Vagina (tissue), 2 donors: ENCODE measurements around the gene CHRM5.

Experiments used
- POLR2A ChIP-seq, 2 donors: fragments of 450-650 bp; IDR thresholded peaks; one replicate each; pipeline ENCODE4 v1.6.1; 2017; ENCODE audit warnings: antibody characterized with exemption in 2 of 2, mild to moderate bottlenecking in 2 of 2, moderate library complexity in 2 of 2
- POLR2AphosphoS5 ChIP-seq, 2 donors: sonication (generic); formaldehyde crosslinking; IDR thresholded peaks; one replicate each; pipeline ENCODE4 v1.9.0; 2017; ENCODE audit warnings: antibody characterized with exemption in 2 of 2, mild to moderate bottlenecking in 2 of 2, low read depth in 1 of 2; ENCODE audit not compliant: insufficient read depth in 1 of 2
- TF ChIP-seq, protein P1 (sequence below), 3 experiments: fragments of 450-650 bp in 2 of 3; fragments of 200-600 bp in 1 of 3; sonication (generic) in 1 of 3; IDR thresholded peaks; one replicate each; pipeline ENCODE4 v1.5.1; 2017 to 2019; ENCODE audit warnings: antibody characterized with exemption in 3 of 3, mild to moderate bottlenecking in 2 of 3, moderate library complexity in 2 of 3

DNA sequence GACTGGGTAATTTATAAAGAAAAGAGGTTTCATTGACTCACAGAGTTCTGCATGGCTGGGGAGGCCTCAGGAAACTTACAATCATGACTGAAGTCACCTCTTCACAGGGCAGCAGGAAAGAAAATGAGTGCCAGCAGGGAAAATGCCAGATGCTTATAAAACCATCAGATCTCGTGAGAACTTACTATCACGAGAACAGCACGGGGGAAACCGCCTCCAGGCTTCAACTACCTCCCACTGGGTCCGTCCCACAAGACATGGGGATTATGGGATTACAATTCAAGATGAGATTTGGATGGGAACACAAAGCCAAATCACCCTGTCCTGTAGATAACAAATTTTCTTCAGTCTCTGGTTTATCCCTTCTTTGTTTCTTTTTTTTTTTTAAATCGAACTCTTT lies 101.7 kb downstream of the CHRM5 start:
- TF ChIP-seq, protein P1, sequence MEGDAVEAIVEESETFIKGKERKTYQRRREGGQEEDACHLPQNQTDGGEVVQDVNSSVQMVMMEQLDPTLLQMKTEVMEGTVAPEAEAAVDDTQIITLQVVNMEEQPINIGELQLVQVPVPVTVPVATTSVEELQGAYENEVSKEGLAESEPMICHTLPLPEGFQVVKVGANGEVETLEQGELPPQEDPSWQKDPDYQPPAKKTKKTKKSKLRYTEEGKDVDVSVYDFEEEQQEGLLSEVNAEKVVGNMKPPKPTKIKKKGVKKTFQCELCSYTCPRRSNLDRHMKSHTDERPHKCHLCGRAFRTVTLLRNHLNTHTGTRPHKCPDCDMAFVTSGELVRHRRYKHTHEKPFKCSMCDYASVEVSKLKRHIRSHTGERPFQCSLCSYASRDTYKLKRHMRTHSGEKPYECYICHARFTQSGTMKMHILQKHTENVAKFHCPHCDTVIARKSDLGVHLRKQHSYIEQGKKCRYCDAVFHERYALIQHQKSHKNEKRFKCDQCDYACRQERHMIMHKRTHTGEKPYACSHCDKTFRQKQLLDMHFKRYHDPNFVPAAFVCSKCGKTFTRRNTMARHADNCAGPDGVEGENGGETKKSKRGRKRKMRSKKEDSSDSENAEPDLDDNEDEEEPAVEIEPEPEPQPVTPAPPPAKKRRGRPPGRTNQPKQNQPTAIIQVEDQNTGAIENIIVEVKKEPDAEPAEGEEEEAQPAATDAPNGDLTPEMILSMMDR (IDR thresholded peaks at IDR 0.05): no peak
- TF ChIP-seq POLR2AphosphoS5 (IDR thresholded peaks at IDR 0.05; ENCODE audit: insufficient read depth in 1 of 2, low read depth in 1 of 2) (no peak), POLR2A (IDR thresholded peaks at IDR 0.05) (no peak)
